Rectal smooth muscle tissue (tissue), 1 donor: Measurements from ENCODE around the gene PKD2L2.

Source experiments
- H3K27ac ChIP-seq: one replicate; pipeline ENCODE4 v1.7.0; 2013; ENCODE audit warnings: low read depth, low read length, inconsistent platforms
- H3K27me3 ChIP-seq: one replicate; pipeline ENCODE4 v1.7.0; 2013; ENCODE audit warnings: low read length; ENCODE audit not compliant: control insufficient read depth, insufficient read depth
- H3K36me3 ChIP-seq: one replicate; pipeline ENCODE4 v1.7.0; 2013; ENCODE audit warnings: low read length; ENCODE audit not compliant: control insufficient read depth, insufficient read depth
- H3K4me1 ChIP-seq: one replicate; pipeline ENCODE4 v1.7.0; 2013; ENCODE audit warnings: low read length; ENCODE audit not compliant: control insufficient read depth, insufficient read depth
- H3K4me3 ChIP-seq: one replicate; pipeline ENCODE4 v1.7.0; 2013; ENCODE audit warnings: low read length
- H3K9ac ChIP-seq: one replicate; pipeline ENCODE4 v1.7.0; 2013; ENCODE audit warnings: low read length

PKD2L2 gene

GRCh38 chr5:137896560-137896959 lies 7.3 kb downstream of the PKD2L2 start:
- H3K4me1 ChIP-seq, result no peaks in the 10 kb centered on the region
- no peak overlapping the region for H3K4me3 ChIP-seq
- H3K27me3 ChIP-seq, result no peaks in the 10 kb centered on the region
- no peaks in the 10 kb centered on the region for H3K36me3 ChIP-seq
- no peak overlapping the region for H3K27ac ChIP-seq
- no peak overlapping the region for H3K9ac ChIP-seq

- H3K4me3 ChIP-seq, result no peak overlapping the region
- H3K9ac ChIP-seq, result no peak overlapping the region
- H3K27me3 ChIP-seq, result no peaks in the 10 kb centered on the region
- H3K4me1 ChIP-seq, result no peaks in the 10 kb centered on the region
- H3K36me3 ChIP-seq, result no peaks in the 10 kb centered on the region
- no peak overlapping the region for H3K27ac ChIP-seq
These were observed 10.2 kb downstream of the PKD2L2 start for GRCh38 chr5:137899493-137899892.

GRCh38 chr5:137901011-137901817 lies 12.0 kb downstream of the PKD2L2 start:
- Histone ChIP-seq H3K9ac (no peak overlapping the region), H3K36me3 (no peaks in the 10 kb centered on the region), H3K4me3 (no peak overlapping the region), H3K27me3 (no peaks in the 10 kb centered on the region), H3K27ac (no peak overlapping the region), H3K4me1 (no peaks in the 10 kb centered on the region)

- Histone ChIP-seq H3K4me1 (no peaks in the 10 kb centered on the region), H3K27ac (no peak overlapping the region), H3K36me3 (no peaks in the 10 kb centered on the region), H3K27me3 (no peaks in the 10 kb centered on the region), H3K9ac (no peak overlapping the region), H3K4me3 (no peak overlapping the region)
These were observed 13.3 kb downstream of the PKD2L2 start for GRCh38 chr5:137902408-137903133.

GRCh38 chr5:137914758-137915157 lies 25.5 kb downstream of the PKD2L2 start:
- H3K9ac ChIP-seq, result no peak overlapping the region
- H3K27ac ChIP-seq, result no peak overlapping the region
- no peaks in the 10 kb centered on the region for H3K36me3 ChIP-seq
- no peaks in the 10 kb centered on the region for H3K4me1 ChIP-seq
- H3K4me3 ChIP-seq, result no peak overlapping the region
- H3K27me3 ChIP-seq, result no peaks in the 10 kb centered on the region

GRCh38 chr5:137916923-137917322 lies 27.7 kb downstream of the PKD2L2 start:
- Histone ChIP-seq H3K9ac (no peak overlapping the region), H3K36me3 (no peaks in the 10 kb centered on the region), H3K27ac (no peak overlapping the region), H3K4me1 (no peaks in the 10 kb centered on the region), H3K27me3 (no peaks in the 10 kb centered on the region), H3K4me3 (no peak overlapping the region)

- H3K36me3 ChIP-seq, result no peaks in the 10 kb centered on the region
- H3K4me1 ChIP-seq, result no peaks in the 10 kb centered on the region
- H3K9ac ChIP-seq, result no peak overlapping the region
- H3K27me3 ChIP-seq, result no peaks in the 10 kb centered on the region
- no peak overlapping the region for H3K27ac ChIP-seq
- H3K4me3 ChIP-seq, result no peak overlapping the region
These were observed 32.7 kb downstream of the PKD2L2 start for GRCh38 chr5:137921931-137922330.

- H3K36me3 ChIP-seq, result no peaks in the 10 kb centered on the region
- H3K27me3 ChIP-seq, result no peaks in the 10 kb centered on the region
- no peak overlapping the region for H3K9ac ChIP-seq
- H3K4me3 ChIP-seq, result no peak overlapping the region
- no peak overlapping the region for H3K27ac ChIP-seq
- no peaks in the 10 kb centered on the region for H3K4me1 ChIP-seq
These were observed 34.6 kb downstream of the PKD2L2 start for GRCh38 chr5:137923856-137924255.

- peaks cover 8% of the 10 kb centered on the region for H3K4me1 ChIP-seq
- no peak overlapping the region for H3K27ac ChIP-seq
- H3K27me3 ChIP-seq, result no peaks in the 10 kb centered on the region
- H3K36me3 ChIP-seq, result peaks cover 3% of the 10 kb centered on the region
- no peak overlapping the region for H3K4me3 ChIP-seq
- no peak overlapping the region for H3K9ac ChIP-seq
These were observed 43.5 kb downstream of the PKD2L2 start for GRCh38 chr5:137932800-137933199.

GRCh38 chr5:137933491-137933911 lies 44.2 kb downstream of the PKD2L2 start:
- no peak overlapping the region for H3K4me3 ChIP-seq
- H3K9ac ChIP-seq, result no peak overlapping the region
- H3K4me1 ChIP-seq, result peaks cover 8% of the 10 kb centered on the region
- no peaks in the 10 kb centered on the region for H3K27me3 ChIP-seq
- H3K36me3 ChIP-seq, result peaks cover 5% of the 10 kb centered on the region
- H3K27ac ChIP-seq, result no peak overlapping the region

- Histone ChIP-seq H3K4me1 (peaks cover 8% of the 10 kb centered on the region), H3K4me3 (no peak overlapping the region), H3K36me3 (peaks cover 17% of the 10 kb centered on the region), H3K9ac (no peak overlapping the region), H3K27me3 (no peaks in the 10 kb centered on the region), H3K27ac (no peak overlapping the region)
These were observed 45.9 kb downstream of the PKD2L2 start for GRCh38 chr5:137935190-137935589.

- Histone ChIP-seq H3K4me1 (peaks cover 8% of the 10 kb centered on the region), H3K27ac (no peak overlapping the region), H3K9ac (no peak overlapping the region), H3K36me3 (peaks cover 17% of the 10 kb centered on the region), H3K27me3 (no peaks in the 10 kb centered on the region), H3K4me3 (no peak overlapping the region)
These were observed 46.4 kb downstream of the PKD2L2 start for GRCh38 chr5:137935694-137936093.
